ENCODE data around the gene D2HGDH. TPM values are rescaled to one million over a fixed set of nuclear protein-coding genes. Genes with fewer than 3 reads are reported as not detected.

The D2HGDH gene
- total and polyA plus RNA-seq, 2 experiments from 2014 or later: 9.7 to 19.1 TPM

GRCh38 chr2:241760301-241760771 lies 25.9 kb downstream of the D2HGDH start:
- TF ChIP-seq EZH2phosphoT487 (IDR thresholded peaks at IDR 0.05; ENCODE audit: insufficient read depth, low read depth): no peak
- TF ChIP-seq EZH2 (IDR thresholded peaks at IDR 0.05; ENCODE audit: insufficient read depth, poor library complexity, severe bottlenecking): no peak
- H3F3A ChIP-seq (ENCODE audit: insufficient read depth): no peaks in the 10 kb centered on the region
- H3K79me2 ChIP-seq (ENCODE audit: insufficient read depth): no peaks in the 10 kb centered on the region
- no peaks in the 10 kb centered on the region for H3K4me1 ChIP-seq (ENCODE audit: insufficient read depth)
- 96 to 97% methylated on average over 15 to 17 of the region's 17 CpGs for WGBS, 2 experiments (ENCODE audit: low coverage in 1 of 2, low lambda C conversion rate in 2 of 2, missing lambda C conversion rate in 2 of 2)
- no peak overlapping the region for H3K27ac ChIP-seq
- in situ Hi-C loops (cut with MboI): no loop called here
- no peaks in the 10 kb centered on the region for H3K9me2 ChIP-seq (ENCODE audit: insufficient read depth)
- no peak overlapping the region for H2AFZ ChIP-seq
- DNase-seq: no peak
- H3K4me2 ChIP-seq (ENCODE audit: unreplicated experiment): no peak overlapping the region
- no peak overlapping the region for H3K9ac ChIP-seq
- H3K36me3 ChIP-seq (ENCODE audit: low read depth): peaks cover 10% of the 10 kb centered on the region; the same call in 1 of the 2 replicates
- no peaks in the 10 kb centered on the region for H3K9me3 ChIP-seq (ENCODE audit: low read depth)
- H3K4me3 ChIP-seq: no peak overlapping the region
- H4K20me1 ChIP-seq (ENCODE audit: insufficient read depth): no peaks in the 10 kb centered on the region
- H3K27me3 ChIP-seq (replicated peaks; ENCODE audit: insufficient read depth): no peaks in the 10 kb centered on the region

GRCh38 chr2:241762321-241762932 lies 28.0 kb downstream of the D2HGDH start:
- H4K20me1 ChIP-seq (ENCODE audit: insufficient read depth): no peaks in the 10 kb centered on the region
- no peak overlapping the region for H2AFZ ChIP-seq
- no peaks in the 10 kb centered on the region for H3K4me1 ChIP-seq (ENCODE audit: insufficient read depth)
- no peaks in the 10 kb centered on the region for H3K9me2 ChIP-seq (ENCODE audit: insufficient read depth)
- no peaks in the 10 kb centered on the region for H3F3A ChIP-seq (ENCODE audit: insufficient read depth)
- H3K9me3 ChIP-seq (ENCODE audit: low read depth): no peaks in the 10 kb centered on the region
- H3K9ac ChIP-seq: no peak overlapping the region
- no peak overlapping the region for H3K27ac ChIP-seq
- 85 to 87% methylated on average over 18 of the region's 18 CpGs for WGBS, 2 experiments (ENCODE audit: low coverage in 1 of 2, low lambda C conversion rate in 2 of 2, missing lambda C conversion rate in 2 of 2)
- no peaks in the 10 kb centered on the region for H3K27me3 ChIP-seq (replicated peaks; ENCODE audit: insufficient read depth)
- in situ Hi-C loops (cut with MboI): no loop called here
- no peak for DNase-seq
- no peak overlapping the region for H3K4me3 ChIP-seq
- H3K79me2 ChIP-seq (ENCODE audit: insufficient read depth): no peaks in the 10 kb centered on the region
- H3K36me3 ChIP-seq (ENCODE audit: low read depth): peaks cover 10% of the 10 kb centered on the region; the same call in 1 of the 2 replicates
- TF ChIP-seq EZH2phosphoT487 (IDR thresholded peaks at IDR 0.05; ENCODE audit: insufficient read depth, low read depth) (no peak), EZH2 (IDR thresholded peaks at IDR 0.05; ENCODE audit: insufficient read depth, poor library complexity, severe bottlenecking) (no peak)
- no peak overlapping the region for H3K4me2 ChIP-seq (ENCODE audit: unreplicated experiment)

DNA sequence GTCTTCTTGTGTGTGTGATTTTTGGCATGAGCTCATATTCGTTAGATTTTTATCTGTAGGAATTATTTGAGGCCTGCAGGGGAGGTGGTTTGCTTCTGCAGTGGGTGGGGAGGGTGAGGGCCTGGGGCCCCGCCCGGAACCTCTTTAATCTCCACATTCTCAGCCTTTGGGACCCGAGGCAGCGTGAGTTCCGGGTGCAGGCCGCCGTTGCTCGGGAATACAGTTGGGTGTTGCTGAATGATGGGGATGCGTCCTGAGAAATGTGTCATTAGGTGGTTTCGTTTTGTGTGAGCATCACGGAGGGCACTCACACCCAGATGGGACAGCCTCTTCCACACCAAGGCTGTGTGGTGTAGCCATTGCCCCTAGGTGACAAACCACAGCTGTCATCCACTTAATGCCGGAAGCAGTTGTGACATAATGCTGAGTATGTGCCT lies 28.5 kb downstream of the D2HGDH start:
- Histone ChIP-seq H3K9me3 (ENCODE audit: low read depth) (no peaks in the 10 kb centered on the region), H4K20me1 (ENCODE audit: insufficient read depth) (no peaks in the 10 kb centered on the region)
- TF ChIP-seq EZH2 (IDR thresholded peaks at IDR 0.05; ENCODE audit: insufficient read depth, poor library complexity, severe bottlenecking): no peak
- TF ChIP-seq EZH2phosphoT487 (IDR thresholded peaks at IDR 0.05; ENCODE audit: insufficient read depth, low read depth): no peak

GRCh38 chr2:241763551-241764274 lies 29.3 kb downstream of the D2HGDH start:
- TF ChIP-seq EZH2 (IDR thresholded peaks at IDR 0.05; ENCODE audit: insufficient read depth, poor library complexity, severe bottlenecking) (no peak), EZH2phosphoT487 (IDR thresholded peaks at IDR 0.05; ENCODE audit: insufficient read depth, low read depth) (no peak)
- Histone ChIP-seq H3K4me3 (no peak overlapping the region), H4K20me1 (ENCODE audit: insufficient read depth) (no peaks in the 10 kb centered on the region), H3K9ac (no peak overlapping the region), H2AFZ (no peak overlapping the region), H3F3A (ENCODE audit: insufficient read depth) (no peaks in the 10 kb centered on the region), H3K9me2 (ENCODE audit: insufficient read depth) (no peaks in the 10 kb centered on the region), H3K79me2 (ENCODE audit: insufficient read depth) (no peaks in the 10 kb centered on the region), H3K36me3 (ENCODE audit: low read depth) (peaks cover 10% of the 10 kb centered on the region; the same call in 1 of the 2 replicates), H3K4me2 (ENCODE audit: unreplicated experiment) (no peak overlapping the region), H3K27ac (no peak overlapping the region), H3K27me3 (replicated peaks; ENCODE audit: insufficient read depth) (no peaks in the 10 kb centered on the region), H3K9me3 (ENCODE audit: low read depth) (no peaks in the 10 kb centered on the region), H3K4me1 (ENCODE audit: insufficient read depth) (no peaks in the 10 kb centered on the region)
- in situ Hi-C loops (cut with MboI): no loop called here
- WGBS, 2 experiments (ENCODE audit: low coverage in 1 of 2, low lambda C conversion rate in 2 of 2, missing lambda C conversion rate in 2 of 2): 83 to 84% methylated on average over 19 to 20 of the region's 20 CpGs
- DNase-seq: no peak

More for the DNA sequence above, 28.5 kb downstream of the D2HGDH start:
- no peak overlapping the region for H3K9ac ChIP-seq
- no peak overlapping the region for H2AFZ ChIP-seq
- no peaks in the 10 kb centered on the region for H3K4me1 ChIP-seq (ENCODE audit: insufficient read depth)
- no peak overlapping the region for H3K4me3 ChIP-seq
- H3K27ac ChIP-seq: no peak overlapping the region
- no peaks in the 10 kb centered on the region for H3K79me2 ChIP-seq (ENCODE audit: insufficient read depth)
- no peaks in the 10 kb centered on the region for H3K27me3 ChIP-seq (replicated peaks; ENCODE audit: insufficient read depth)
- H3K9me2 ChIP-seq (ENCODE audit: insufficient read depth): no peaks in the 10 kb centered on the region
- in situ Hi-C loops (cut with MboI): no loop called here
- peaks cover 10% of the 10 kb centered on the region; the same call in 1 of the 2 replicates for H3K36me3 ChIP-seq (ENCODE audit: low read depth)
- H3F3A ChIP-seq (ENCODE audit: insufficient read depth): no peaks in the 10 kb centered on the region
- no peak overlapping the region for H3K4me2 ChIP-seq (ENCODE audit: unreplicated experiment)
- DNase-seq: no peak
- WGBS, 2 experiments (ENCODE audit: low coverage in 1 of 2, low lambda C conversion rate in 2 of 2, missing lambda C conversion rate in 2 of 2): 90 to 94% methylated on average over 13 of the region's 13 CpGs

Data from GM23248 (cell line).